HG02642 (cell line): ENCODE measurements around the gene ASB2.
A peak's percentile ranks its signal among the peaks of the same experiment; 100 is the strongest.

Experiments used
- ATAC-seq: cut with Tn5 transposase; IDR thresholded peaks from one replicate; pipeline ENCODE4 v1.9.1; 2021; ENCODE audit warnings: mild to moderate bottlenecking; ENCODE audit not compliant: unreplicated experiment, poor library complexity

ASB2 gene

DNA sequence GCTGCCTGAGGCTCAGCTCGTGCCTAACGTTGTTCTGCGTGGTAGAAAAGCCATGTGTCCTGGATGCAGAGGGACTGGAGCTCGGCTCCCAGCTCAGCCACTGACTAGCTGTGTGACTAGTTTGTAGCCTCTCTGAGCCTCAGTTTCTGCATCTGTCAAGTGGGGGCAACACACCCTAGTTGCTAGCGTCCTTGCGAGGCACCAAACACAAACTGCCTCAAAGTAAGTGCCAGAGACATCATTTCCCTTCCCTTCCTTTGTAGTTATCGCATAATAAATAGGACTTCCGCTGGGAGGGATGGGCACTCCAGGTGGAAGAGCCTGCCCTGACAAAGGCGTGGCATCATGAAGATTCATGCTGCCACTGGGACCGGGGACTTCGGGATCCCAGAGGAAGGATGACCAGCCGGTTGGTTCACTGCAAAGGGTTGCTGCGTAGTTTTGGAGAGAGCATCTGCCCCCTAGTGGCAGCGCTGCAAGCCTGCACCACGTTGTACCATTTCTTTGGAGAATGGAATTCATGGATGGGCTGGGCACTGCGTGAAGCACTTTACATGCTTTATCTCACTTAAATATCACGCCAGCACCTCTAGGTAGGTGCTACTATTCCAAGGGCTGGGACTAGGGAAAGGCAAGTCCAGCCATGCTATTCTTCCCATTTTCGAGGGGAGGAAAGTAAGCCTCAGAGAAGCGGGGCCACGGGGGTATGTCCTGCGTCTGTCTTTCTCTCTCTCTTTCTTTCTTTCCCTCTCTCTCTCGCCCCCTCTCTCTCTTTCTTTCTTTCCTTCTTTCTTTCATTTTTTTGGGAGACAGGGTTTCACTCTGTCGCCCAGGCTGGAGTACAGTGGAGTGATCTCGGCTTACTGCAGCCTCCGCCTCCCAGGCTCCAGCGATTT, 25.4 kb upstream of the ASB2 start:
- ATAC-seq, result peak; percentile 60

DNA sequence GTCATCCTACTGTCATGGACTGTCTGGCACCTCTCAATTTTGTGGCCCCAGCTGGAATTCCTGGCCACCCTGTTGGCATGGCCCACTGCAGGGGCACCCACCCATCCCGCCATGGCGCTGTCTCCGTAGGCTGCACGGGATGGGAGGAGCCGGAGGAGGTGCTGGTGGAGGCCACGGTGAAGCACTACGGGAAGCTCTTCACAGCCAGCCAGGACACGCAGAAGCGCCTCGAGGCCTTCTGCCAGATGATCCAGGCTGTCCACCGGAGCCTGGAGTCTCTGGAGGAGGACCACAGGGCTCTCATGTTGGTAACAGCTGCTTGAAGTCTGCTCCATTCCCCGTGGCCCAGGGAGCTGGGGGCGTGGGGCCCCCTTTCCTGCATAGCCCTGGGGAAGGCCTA, 24.6 kb upstream of the ASB2 start:
- ATAC-seq, result no peak

DNA sequence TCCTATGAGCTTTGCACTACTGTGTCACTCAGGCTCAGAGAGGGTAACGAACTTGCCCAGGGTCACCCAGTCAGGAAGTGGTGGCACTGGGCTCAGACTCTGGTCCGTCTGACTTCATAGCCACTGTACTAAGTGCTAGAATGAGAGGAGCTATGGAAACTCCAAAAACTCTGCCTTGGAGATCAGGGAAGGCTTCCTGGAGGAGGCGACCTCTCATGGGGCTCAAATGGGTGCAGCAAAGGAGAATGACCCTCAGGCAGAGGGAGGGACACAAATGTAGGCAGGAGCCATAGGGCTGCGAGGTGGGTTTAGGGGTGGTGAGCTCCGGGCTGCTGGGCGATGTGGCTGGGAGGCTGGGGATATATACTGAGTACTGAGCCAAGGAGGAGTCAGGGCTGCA, 23.9 kb upstream of the ASB2 start:
- ATAC-seq, result no peak

DNA sequence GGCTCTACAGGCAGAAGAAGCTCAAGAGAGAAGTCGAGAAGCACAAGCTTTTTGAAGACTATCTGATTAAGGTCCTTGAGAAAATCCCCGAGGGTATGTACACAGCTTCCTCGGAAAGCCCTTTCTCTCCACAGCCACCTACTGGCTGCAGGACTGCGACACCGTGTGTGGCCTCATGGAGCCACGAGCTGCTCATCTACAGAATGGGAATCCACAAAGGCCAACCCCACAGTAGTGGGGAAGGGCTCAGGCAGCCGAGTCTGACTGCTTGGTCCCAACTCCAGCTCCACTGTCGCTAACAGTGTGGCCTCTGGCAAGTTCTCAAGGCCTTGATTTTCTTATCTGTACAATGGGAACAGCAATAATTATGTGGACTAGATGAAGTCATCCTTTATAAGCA, 23.2 kb upstream of the ASB2 start:
- no peak for ATAC-seq

DNA sequence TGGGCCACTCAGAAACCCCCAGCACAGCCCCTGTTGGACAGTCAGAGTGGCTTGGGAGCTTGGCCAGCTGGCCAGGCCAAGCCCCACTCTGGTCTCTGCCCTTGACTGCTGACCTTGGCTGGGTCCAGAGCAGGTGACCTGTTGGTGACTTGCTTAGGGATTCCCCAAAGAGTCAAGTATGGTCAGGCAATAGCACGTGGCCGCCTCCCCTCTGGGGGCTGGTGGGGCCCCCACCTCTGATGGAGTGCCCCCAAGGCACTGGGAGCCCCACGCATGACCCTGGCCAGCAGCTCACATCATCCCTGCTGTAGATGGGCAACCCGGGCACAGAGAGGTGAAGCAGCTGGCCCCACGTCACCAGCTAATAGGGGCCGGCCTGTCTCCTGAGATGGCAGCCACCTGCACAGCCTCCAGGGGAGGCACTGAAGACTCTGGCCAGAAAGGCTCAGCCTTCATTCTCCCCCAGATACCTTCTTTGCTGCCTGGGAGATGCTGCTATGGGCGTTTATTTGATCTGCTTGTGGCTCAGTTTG, 22.6 kb upstream of the ASB2 start:
- no peak for ATAC-seq

DNA sequence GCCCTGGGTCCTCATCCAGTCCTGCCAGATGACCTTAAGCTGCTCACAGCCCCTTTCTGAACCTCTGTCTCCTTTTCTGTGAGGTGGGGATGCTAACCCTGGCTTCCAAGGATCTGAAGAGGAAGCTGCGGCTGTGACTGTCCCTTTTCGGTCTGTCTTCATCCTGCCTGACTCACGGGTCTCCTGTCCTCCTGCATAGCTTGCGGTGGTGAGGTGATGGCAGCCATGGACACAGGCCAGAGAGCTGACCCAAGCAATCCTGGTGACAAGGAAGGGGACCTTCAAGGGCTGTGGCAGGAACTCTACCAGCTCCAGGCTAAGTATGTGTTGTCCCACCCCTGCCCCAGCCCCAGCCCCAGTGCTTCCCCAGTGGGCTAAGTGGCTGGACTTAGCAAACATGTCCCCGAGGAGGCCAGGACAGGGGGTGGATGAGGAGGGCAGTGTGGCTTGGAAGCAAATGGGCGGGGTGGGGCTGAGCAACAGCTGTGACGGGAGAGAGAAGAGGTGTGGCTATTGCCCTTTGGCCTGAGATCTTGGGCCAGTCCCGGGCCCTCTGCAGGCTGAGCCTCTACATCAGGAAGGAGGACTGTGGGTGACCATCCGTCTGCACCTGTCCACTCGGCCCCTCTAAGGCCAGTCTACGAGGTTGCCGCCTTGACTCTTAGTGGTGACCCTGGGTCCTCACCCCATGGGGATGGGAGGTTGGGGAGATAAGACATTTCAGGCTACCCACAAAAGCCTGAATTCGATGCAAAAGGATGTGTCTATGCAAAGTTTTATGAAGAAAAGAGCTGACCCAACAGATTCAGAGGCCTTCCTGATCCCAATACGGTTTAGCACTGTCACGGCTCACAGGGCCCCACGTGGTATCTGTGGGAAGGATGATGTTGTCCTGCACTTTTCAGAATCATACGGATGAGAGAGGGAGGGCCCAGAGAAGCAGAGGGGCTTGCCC, 21.8 kb upstream of the ASB2 start:
- no peak for ATAC-seq

DNA sequence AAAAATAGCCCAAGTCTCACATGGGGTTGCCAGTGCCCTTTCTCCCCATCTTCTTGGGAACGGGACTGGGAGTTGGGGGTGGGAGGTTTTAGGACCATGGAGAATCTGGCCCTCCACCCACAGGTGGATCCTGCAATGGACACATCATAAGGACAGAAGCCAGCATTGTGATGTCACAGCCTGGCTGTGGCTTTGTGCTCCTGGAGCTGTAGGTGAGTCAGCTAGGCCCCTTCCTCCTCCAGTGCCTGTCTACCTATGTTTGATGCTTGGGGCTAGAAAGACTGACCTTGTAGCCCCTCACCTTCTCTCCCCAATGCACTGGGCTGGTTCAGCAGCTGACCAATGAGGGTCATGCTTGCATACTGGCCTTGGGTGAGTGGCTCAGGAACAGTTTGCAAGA, 20.7 kb upstream of the ASB2 start, which contains the start of gene CCDC197:
TSS of gene CCDC197 (plus strand) at position 220 of the 400 bp plus-strand sequence. CDS start 831 bp downstream, outside the sequence.
- ATAC-seq, result no peak

DNA sequence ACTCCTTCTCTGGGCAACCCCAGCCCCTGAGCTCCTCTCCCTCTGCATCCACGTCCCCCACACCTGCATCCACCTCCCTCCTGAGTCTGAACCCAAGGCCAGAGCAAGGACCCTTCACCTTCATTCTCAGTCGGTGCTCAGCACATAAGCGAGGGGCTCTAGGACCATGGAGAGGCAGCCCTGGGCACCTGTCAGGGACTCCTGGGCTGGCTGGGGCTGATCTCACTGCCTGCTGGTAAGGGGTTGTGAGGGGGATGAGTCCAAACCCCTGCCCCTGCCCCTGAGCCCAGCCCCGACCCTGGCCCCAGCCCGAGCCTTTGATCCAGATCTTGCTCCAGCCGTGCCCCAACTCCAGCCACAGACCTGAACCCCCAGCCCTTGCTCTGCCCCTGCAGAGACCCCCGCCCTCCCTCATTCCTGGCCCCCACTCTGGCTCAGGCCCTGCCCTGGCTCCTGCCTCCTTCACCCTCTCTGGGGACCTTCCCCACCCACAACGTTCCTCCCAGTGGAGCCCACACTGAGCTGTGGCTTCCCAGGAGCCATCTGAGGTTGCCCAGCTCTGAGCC, 19.8 kb upstream of the ASB2 start:
- no peak for ATAC-seq

DNA sequence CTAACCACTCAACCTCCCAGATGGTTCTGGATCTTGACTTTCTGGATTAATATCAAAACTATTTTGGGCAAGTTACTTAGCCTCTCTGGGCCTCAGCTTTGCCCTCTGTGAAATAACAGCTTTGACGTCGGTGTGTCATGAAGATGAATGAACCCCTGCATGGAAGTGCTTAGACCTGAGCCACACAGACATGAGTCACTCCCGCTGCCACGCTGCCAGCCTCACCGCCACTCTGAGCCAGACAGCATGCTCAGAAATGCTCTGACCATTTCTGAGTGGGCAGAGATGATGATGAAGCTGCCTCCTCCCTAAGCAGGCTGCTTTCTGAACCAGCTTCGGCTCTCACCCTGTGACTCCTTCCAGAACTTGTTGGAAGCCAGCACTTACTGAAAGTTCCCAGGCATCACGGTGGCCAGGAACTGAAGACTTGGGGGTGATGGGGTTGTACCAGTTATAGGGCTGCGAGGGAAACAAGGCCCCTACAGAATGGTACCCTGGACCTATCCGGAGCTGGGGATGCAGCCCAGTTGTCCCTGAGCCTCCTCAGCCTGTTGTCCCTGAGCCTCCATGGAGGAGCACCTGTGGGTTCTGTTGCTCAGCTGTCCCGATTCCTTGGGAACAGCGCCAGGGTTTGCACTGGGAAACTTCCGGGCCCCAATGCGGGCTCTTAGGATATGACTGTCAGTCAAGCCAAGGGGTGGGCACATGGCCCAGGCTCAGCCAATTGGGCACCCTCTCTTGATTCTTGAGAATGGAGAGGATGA, 18.7 kb upstream of the ASB2 start:
- no peak for ATAC-seq

DNA sequence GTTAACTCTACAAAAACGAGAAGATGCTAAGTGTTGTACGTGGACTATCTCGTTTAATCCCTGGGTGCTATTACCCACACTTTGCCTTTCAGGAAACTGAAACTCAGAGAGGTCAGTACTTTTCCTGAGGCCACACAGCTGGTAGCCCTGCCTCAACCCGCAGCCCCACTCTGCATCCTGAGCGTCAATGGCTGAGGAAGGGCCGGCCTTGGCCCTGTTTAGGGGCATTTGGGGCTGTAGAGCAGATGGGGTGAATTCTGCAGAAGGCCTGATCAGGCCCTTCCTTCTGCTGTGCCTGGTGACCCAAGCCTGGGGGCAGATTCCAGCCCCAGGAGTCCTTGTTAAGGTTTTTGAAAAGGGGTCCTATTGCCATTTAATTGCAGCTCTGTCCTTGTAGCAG, 17.0 kb upstream of the ASB2 start:
- no peak for ATAC-seq

DNA sequence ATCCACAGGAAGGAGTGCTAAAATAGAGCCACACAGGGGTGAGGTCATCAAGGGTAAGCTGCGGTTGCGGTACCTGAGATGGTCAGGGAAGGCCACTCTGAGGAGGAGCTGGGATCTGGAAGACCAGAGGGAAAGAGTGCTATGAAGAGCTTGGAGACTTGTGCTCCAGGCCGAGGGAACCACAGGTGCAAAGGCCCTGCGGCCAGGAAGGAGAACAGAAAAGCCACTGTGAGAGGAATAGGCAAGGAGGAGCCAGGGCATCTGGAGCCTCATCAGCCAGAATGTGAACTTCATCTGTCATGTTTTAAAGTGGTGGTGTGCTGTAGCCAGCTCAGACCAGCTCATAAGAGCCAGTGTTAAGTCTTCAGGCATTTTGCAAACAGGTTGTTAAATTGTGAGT, 15.3 kb upstream of the ASB2 start:
- ATAC-seq, result no peak

DNA sequence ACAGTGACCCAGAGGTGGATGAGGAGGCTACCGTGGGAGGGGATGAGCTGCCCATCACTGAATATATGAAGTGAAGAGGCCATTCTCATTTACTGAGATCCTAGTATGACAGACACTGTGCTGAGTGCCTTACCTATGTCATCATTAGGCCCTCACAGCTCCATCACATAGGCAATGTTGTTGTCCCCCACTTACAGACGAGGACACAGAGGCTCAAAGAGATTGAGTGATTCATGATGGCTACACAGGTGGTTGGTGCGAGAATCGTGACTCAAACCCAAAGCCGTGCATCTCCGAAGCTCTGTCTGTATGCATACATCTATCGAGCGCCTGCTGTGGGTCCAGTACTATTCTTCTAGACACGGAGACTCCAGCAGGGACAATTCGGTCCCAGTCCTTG, 14.8 kb upstream of the ASB2 start:
- ATAC-seq, result no peak

DNA sequence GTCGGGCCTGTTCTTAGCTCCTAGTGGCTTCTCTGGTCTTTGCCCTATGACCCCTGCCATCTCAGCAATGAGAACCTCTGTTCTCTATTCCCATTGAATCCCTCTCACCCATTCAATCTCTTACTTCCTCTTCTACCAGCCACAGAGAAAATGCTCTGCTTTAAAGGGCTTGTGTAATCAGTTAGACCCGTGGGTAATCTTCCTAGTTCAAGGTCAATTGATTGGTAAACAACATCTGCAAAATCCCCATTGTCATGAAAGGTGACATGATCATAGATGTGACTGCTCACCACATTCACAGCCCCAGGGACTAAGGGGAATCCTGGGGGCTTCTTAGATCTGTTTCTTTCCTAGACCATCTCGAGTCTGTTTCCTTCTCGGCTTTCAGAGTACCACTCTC, 13.6 kb upstream of the ASB2 start:
- ATAC-seq, result peak; percentile 60

DNA sequence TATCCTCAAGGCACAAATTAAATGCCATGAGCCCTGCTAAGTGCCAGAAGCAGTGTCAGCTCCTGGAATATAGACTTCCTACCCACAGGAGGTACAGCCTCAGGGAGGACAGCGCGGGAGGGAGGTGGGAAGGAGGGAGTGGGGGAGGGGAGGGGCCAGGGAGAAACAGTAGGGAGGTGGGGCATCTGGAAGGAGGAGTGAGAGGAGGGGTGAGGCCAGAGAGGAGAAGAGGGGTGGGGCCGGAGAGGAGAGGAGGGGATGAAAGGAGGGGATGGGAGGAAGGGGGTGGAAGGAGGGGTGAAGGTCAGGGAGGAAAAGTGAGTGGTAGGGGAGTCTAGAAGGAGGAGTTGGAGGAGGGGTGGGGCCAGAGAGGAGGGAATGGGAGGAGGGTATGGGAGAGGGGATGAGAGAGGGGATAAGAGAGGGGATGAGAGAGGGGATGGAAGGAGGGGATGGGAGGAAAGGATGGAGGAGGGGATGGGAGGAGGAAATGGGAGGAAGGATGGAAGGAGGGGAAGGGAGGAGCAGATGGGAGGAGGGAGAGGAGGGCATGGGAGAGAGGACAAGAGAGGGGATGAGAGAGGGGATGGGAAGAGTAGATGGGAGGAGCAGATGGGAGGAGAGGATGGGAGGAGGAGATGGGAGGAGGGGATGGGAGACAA, 11.6 kb upstream of the ASB2 start:
- no peak for ATAC-seq

DNA sequence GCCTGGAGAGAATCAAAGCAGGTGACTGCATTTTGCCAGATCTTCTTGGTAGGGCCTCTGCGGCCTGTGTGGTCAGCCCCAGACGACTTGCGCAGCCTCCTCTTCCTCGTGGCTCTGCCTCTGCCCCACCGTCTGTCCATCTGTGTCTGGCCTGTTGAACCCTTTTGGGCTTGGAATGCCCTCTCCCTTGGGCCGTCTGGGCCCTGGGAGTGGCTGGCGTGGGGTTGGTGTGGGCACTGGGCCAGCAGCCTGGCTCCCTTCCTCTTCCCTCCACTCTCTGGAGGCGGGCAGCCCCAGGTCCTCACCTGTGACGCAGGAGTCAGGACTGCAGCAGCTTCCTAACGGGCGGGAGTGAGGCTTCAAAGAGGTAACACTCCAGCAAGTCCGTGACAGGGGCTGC, 11.0 kb upstream of the ASB2 start:
- no peak for ATAC-seq

DNA sequence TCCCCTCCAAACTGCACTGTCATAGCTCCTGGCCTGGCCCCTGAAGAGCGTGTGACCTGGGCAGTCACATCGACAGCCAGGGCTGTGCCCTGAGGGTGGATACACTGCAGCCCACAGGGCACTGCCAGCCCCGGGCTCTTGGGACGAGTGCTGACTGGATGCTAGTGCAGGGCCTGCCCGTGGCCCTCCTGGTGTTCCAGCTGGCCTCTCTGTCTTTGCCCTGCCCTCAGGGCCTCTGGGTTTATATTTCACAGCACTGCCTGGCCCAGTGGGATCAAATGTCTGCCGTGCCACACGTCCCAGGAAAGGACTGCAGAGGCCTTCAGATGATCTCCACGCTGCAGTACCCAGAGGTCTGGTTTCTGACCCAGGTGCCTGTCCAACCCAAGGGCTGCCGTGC, 10.6 kb upstream of the ASB2 start:
- no peak for ATAC-seq

DNA sequence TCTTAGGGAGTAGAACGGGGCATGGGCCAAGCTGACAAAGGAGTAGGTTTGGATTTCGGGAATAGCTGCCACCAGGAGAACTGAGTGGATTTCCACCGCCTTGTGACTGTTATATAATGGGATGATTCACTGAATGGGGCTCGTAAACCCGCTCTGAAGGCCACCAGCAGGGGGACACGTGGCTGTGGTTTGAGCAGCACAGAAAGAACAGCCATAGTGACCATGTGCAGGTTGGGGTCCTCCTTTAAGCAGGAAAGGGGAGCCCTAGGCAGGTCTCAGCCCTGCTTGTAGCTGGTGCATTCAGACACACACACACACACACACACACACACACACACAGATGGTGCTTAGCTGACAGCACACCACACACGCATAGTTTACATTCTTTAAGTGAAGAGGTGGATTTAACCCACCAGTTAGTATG, 8.6 kb upstream of the ASB2 start:
- ATAC-seq, result no peak

DNA sequence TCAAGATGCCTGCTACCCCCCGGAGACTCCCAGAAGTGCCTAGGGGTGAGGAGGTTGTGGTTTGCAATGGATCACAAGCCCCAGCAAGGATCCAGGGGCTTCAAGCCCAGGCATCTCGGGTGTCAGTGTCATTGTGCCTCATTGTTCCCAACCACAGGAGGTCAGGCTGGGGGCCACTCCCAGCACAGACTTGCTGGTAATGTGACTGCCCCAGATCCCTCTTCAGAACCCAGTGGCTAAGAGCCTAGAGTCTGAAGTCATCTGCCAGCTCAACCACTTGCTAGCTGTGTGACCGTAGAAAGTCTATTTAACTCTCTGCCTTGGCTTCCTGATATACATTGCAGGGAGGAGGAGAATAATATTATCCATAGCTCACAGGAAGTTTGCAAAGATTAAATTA, 7.7 kb upstream of the ASB2 start:
- ATAC-seq, result no peak

DNA sequence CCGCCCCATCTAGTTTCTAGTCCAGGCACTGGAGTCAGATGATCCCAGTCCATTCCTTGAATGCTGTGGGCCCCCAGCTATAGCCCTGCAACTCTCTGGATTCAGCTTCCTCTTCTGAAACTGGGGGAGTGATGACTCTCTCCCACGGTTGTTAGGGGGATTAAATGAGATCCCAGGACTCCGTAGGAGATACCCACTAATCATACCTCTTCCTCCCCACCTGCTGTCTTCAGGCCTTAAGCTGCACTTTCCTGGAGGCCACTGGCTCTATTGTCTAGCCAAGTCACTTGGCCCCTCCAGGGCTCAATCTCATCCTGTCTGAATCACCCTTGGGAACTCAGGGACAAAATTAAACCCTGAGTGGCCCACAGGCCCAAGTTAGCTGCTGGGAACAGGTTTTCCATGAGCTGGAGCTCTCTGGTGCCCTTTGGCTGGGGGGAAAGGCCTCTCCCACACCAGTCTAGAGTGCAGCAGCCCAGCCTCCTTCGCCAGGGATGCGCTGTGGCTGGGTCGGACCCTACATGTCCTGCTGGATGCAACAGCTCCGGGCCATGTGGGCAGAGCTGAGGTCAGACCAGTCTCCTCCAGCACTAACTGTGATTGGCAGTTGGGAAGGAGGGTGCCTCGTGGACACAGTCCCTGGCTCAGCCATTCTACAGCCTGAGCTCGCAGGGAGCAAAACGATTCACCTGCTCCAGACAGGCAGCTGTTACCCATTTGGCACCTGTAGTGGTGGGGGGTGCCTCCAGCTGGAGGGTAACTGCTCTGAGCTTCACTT, 6.0 kb upstream of the ASB2 start:
- ATAC-seq, result no peak
